Measurements from ENCODE around the gene PLXNA1. TPM values are rescaled to one million over a fixed set of nuclear protein-coding genes. Genes with fewer than 3 reads are reported as not detected.

The PLXNA1 gene
- total and polyA plus RNA-seq, 2 experiments from 2014 or later, result 11.0 to 73.5 TPM

DNA sequence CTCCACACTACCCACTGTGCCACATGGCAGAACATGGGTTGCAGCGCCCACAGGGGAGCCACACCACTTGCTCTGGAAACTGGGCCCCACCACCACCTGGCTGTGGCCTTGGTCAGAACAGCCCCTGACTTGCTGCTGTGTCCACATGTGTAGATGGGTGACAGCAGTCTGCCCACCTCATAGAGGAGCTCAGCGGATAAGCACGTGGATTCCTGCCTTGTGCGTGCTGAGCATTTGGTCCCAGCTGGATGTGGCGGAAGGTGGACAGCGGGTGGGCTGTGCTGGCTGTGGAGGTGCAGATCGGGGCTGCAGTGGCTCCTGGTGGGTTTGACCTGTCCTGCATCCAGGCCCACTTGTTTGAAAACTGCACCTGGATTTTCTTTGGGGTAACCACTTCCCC is 6.0 kb upstream of the PLXNA1 start:
- no peak overlapping the region for H3K4me3 Mint-ChIP-seq
- H3K79me2 ChIP-seq (replicated peaks; ENCODE audit: insufficient read depth), result no peaks in the 10 kb centered on the region
- H2AFZ ChIP-seq, result no peak overlapping the region
- no peaks in the 10 kb centered on the region for H3K36me3 ChIP-seq (ENCODE audit: insufficient read depth)
- H3F3A ChIP-seq (replicated peaks; ENCODE audit: low read depth), result no peaks in the 10 kb centered on the region
- peaks cover 4% of the 10 kb centered on the region for H3K4me1 ChIP-seq (ENCODE audit: insufficient read depth)
- H4K20me1 ChIP-seq (replicated peaks; ENCODE audit: insufficient read depth), result no peaks in the 10 kb centered on the region
- no peak for ATAC-seq
- H3K36me3 Mint-ChIP-seq (ENCODE audit: low read depth), result peaks cover 5% of the 10 kb centered on the region; the same call in 1 of the 3 replicates
- TF ChIP-seq NANOG (IDR thresholded peaks at IDR 0.05; ENCODE audit: borderline replicate concordance) (no peak), EZH2 (IDR thresholded peaks at IDR 0.05; ENCODE audit: low read depth, unreplicated experiment) (no peak), JUNB (IDR thresholded peaks at IDR 0.05; ENCODE audit: unreplicated experiment) (no peak), STAT1 (IDR thresholded peaks at IDR 0.05; ENCODE audit: unreplicated experiment) (no peak), EZH2phosphoT487 (IDR thresholded peaks at IDR 0.05; ENCODE audit: unreplicated experiment) (no peak), POLR2AphosphoS5 (IDR thresholded peaks at IDR 0.05; ENCODE audit: low read depth) (no peak), CREB1 (CRISPR knock-in tag; IDR thresholded peaks at IDR 0.05; ENCODE audit: low read depth) (no peak), ZNF331 (CRISPR knock-in tag; IDR thresholded peaks at IDR 0.05; ENCODE audit: low read depth) (no peak), ZNF114 (CRISPR knock-in tag; IDR thresholded peaks at IDR 0.05) (no peak)
- TF ChIP-seq, protein P1, sequence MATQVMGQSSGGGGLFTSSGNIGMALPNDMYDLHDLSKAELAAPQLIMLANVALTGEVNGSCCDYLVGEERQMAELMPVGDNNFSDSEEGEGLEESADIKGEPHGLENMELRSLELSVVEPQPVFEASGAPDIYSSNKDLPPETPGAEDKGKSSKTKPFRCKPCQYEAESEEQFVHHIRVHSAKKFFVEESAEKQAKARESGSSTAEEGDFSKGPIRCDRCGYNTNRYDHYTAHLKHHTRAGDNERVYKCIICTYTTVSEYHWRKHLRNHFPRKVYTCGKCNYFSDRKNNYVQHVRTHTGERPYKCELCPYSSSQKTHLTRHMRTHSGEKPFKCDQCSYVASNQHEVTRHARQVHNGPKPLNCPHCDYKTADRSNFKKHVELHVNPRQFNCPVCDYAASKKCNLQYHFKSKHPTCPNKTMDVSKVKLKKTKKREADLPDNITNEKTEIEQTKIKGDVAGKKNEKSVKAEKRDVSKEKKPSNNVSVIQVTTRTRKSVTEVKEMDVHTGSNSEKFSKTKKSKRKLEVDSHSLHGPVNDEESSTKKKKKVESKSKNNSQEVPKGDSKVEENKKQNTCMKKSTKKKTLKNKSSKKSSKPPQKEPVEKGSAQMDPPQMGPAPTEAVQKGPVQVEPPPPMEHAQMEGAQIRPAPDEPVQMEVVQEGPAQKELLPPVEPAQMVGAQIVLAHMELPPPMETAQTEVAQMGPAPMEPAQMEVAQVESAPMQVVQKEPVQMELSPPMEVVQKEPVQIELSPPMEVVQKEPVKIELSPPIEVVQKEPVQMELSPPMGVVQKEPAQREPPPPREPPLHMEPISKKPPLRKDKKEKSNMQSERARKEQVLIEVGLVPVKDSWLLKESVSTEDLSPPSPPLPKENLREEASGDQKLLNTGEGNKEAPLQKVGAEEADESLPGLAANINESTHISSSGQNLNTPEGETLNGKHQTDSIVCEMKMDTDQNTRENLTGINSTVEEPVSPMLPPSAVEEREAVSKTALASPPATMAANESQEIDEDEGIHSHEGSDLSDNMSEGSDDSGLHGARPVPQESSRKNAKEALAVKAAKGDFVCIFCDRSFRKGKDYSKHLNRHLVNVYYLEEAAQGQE (IDR thresholded peaks at IDR 0.05; ENCODE audit: unreplicated experiment), result no peak
- TF ChIP-seq, protein P2, sequence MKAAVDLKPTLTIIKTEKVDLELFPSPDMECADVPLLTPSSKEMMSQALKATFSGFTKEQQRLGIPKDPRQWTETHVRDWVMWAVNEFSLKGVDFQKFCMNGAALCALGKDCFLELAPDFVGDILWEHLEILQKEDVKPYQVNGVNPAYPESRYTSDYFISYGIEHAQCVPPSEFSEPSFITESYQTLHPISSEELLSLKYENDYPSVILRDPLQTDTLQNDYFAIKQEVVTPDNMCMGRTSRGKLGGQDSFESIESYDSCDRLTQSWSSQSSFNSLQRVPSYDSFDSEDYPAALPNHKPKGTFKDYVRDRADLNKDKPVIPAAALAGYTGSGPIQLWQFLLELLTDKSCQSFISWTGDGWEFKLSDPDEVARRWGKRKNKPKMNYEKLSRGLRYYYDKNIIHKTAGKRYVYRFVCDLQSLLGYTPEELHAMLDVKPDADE (IDR thresholded peaks at IDR 0.05), result no peak
- TF ChIP-seq, protein P3, sequence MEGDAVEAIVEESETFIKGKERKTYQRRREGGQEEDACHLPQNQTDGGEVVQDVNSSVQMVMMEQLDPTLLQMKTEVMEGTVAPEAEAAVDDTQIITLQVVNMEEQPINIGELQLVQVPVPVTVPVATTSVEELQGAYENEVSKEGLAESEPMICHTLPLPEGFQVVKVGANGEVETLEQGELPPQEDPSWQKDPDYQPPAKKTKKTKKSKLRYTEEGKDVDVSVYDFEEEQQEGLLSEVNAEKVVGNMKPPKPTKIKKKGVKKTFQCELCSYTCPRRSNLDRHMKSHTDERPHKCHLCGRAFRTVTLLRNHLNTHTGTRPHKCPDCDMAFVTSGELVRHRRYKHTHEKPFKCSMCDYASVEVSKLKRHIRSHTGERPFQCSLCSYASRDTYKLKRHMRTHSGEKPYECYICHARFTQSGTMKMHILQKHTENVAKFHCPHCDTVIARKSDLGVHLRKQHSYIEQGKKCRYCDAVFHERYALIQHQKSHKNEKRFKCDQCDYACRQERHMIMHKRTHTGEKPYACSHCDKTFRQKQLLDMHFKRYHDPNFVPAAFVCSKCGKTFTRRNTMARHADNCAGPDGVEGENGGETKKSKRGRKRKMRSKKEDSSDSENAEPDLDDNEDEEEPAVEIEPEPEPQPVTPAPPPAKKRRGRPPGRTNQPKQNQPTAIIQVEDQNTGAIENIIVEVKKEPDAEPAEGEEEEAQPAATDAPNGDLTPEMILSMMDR (conservative IDR thresholded peaks at IDR 0.05; ENCODE audit: low read depth in 2 of 2), result no peak
- TF ChIP-seq, protein P4, sequence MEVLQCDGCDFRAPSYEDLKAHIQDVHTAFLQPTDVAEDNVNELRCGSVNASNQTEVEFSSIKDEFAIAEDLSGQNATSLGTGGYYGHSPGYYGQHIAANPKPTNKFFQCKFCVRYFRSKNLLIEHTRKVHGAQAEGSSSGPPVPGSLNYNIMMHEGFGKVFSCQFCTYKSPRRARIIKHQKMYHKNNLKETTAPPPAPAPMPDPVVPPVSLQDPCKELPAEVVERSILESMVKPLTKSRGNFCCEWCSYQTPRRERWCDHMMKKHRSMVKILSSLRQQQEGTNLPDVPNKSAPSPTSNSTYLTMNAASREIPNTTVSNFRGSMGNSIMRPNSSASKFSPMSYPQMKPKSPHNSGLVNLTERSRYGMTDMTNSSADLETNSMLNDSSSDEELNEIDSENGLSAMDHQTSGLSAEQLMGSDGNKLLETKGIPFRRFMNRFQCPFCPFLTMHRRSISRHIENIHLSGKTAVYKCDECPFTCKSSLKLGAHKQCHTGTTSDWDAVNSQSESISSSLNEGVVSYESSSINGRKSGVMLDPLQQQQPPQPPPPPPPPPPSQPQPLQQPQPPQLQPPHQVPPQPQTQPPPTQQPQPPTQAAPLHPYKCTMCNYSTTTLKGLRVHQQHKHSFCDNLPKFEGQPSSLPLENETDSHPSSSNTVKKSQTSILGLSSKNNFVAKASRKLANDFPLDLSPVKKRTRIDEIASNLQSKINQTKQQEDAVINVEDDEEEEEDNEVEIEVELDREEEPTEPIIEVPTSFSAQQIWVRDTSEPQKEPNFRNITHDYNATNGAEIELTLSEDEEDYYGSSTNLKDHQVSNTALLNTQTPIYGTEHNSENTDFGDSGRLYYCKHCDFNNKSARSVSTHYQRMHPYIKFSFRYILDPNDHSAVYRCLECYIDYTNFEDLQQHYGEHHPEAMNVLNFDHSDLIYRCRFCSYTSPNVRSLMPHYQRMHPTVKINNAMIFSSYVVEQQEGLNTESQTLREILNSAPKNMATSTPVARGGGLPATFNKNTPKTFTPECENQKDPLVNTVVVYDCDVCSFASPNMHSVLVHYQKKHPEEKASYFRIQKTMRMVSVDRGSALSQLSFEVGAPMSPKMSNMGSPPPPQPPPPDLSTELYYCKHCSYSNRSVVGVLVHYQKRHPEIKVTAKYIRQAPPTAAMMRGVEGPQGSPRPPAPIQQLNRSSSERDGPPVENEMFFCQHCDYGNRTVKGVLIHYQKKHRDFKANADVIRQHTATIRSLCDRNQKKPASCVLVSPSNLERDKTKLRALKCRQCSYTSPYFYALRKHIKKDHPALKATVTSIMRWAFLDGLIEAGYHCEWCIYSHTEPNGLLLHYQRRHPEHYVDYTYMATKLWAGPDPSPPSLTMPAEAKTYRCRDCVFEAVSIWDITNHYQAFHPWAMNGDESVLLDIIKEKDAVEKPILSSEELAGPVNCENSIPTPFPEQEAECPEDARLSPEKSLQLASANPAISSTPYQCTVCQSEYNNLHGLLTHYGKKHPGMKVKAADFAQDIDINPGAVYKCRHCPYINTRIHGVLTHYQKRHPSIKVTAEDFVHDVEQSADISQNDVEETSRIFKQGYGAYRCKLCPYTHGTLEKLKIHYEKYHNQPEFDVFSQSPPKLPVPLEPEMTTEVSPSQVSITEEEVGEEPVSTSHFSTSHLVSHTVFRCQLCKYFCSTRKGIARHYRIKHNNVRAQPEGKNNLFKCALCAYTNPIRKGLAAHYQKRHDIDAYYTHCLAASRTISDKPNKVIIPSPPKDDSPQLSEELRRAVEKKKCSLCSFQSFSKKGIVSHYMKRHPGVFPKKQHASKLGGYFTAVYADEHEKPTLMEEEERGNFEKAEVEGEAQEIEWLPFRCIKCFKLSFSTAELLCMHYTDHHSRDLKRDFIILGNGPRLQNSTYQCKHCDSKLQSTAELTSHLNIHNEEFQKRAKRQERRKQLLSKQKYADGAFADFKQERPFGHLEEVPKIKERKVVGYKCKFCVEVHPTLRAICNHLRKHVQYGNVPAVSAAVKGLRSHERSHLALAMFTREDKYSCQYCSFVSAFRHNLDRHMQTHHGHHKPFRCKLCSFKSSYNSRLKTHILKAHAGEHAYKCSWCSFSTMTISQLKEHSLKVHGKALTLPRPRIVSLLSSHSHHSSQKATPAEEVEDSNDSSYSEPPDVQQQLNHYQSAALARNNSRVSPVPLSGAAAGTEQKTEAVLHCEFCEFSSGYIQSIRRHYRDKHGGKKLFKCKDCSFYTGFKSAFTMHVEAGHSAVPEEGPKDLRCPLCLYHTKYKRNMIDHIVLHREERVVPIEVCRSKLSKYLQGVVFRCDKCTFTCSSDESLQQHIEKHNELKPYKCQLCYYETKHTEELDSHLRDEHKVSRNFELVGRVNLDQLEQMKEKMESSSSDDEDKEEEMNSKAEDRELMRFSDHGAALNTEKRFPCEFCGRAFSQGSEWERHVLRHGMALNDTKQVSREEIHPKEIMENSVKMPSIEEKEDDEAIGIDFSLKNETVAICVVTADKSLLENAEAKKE (CRISPR knock-in tag; IDR thresholded peaks at IDR 0.05), result no peak
- no peak overlapping the region for H3K4me2 ChIP-seq
- no peaks in the 10 kb centered on the region for H3K9me2 ChIP-seq (ENCODE audit: insufficient read depth)
- peaks cover 12% of the 10 kb centered on the region for H3K9me3 Mint-ChIP-seq
- 0 out of 2 replicates have a peak, but pooled peaks cover 9% of the 10 kb centered on the region for H3K27me3 ChIP-seq (ENCODE audit: insufficient read depth)
- H3K4me1 Mint-ChIP-seq, result peaks cover 6% of the 10 kb centered on the region
- H3K27me3 Mint-ChIP-seq (ENCODE audit: insufficient read depth, low read depth, poor library complexity), result peaks cover 16% of the 10 kb centered on the region
- no peak for DNase-seq (ENCODE audit: low spot score)
- no peak overlapping the region for H3K27ac ChIP-seq (ENCODE audit: low read depth)
- no peak overlapping the region for H3K27ac Mint-ChIP-seq
- no peak overlapping the region for H3K4me3 ChIP-seq

Data from GM23338 (cell line).